HG03457 (cell line): ENCODE results near the gene NEGR1.
"Not testable (repeated sequence)": the region's sequence is repeated elsewhere in the genome, so short reads cannot be mapped to it uniquely, and the experiment has no call there.

ENCODE experiments used
- ATAC-seq: cut with Tn5 transposase; IDR thresholded peaks from one replicate; pipeline ENCODE4 v1.9.1; 2021; ENCODE audit warnings: moderate number of reproducible peaks; ENCODE audit not compliant: unreplicated experiment

NEGR1 gene

GRCh38 chr1:72282271-72283021, at the start of gene NEGR1:
Gene NEGR1, minus strand, starts transcription at chr1:72282539.
- peak; percentile 52 for ATAC-seq

- ATAC-seq, result no peak
Observed at GRCh38 chr1:72326494-72326893, 44.2 kb upstream of the NEGR1 start.

GRCh38 chr1:72324451-72324850, 42.1 kb upstream of the NEGR1 start:
- no peak for ATAC-seq

- no peak for ATAC-seq
Observed at GRCh38 chr1:72322910-72323309, 40.6 kb upstream of the NEGR1 start.

- no peak for ATAC-seq
Observed at GRCh38 chr1:72296501-72296900, 14.2 kb upstream of the NEGR1 start.

GRCh38 chr1:72288886-72289285, 6.5 kb upstream of the NEGR1 start:
- ATAC-seq, result no peak

GRCh38 chr1:72286401-72286800, 4.1 kb upstream of the NEGR1 start:
- ATAC-seq, result no peak

GRCh38 chr1:72285074-72285425, 2.7 kb upstream of the NEGR1 start:
- no peak for ATAC-seq

GRCh38 chr1:72284348-72285073, 2.2 kb upstream of the NEGR1 start:
- peak; percentile 74 for ATAC-seq

GRCh38 chr1:72284084-72284347, 1.7 kb upstream of the NEGR1 start:
- ATAC-seq, result no peak

- ATAC-seq, result no peak
Observed at GRCh38 chr1:72283307-72284083, 1.2 kb upstream of the NEGR1 start.

GRCh38 chr1:72283022-72283306, 625 bp upstream of the NEGR1 start:
- no peak for ATAC-seq

- no peak for ATAC-seq
Observed at GRCh38 chr1:72281637-72282270, 585 bp downstream of the NEGR1 start.

GRCh38 chr1:72281144-72281543, 1.2 kb downstream of the NEGR1 start:
- no peak for ATAC-seq

GRCh38 chr1:72280711-72281110, 1.6 kb downstream of the NEGR1 start:
- no peak for ATAC-seq

- ATAC-seq, result no peak
Observed at GRCh38 chr1:72280131-72280530, 2.2 kb downstream of the NEGR1 start.

GRCh38 chr1:72278461-72278860, 3.9 kb downstream of the NEGR1 start:
- no peak for ATAC-seq

GRCh38 chr1:72271555-72272085, 10.7 kb downstream of the NEGR1 start:
- no peak for ATAC-seq

- ATAC-seq, result no peak
Observed at GRCh38 chr1:72262735-72263134, 19.6 kb downstream of the NEGR1 start.

- ATAC-seq, result no peak
Observed at GRCh38 chr1:72253132-72253531, 29.2 kb downstream of the NEGR1 start.

GRCh38 chr1:72241397-72241796, 40.9 kb downstream of the NEGR1 start:
- ATAC-seq, result no peak

- not testable (repeated sequence) for ATAC-seq
Observed at GRCh38 chr1:72235931-72236330, 46.4 kb downstream of the NEGR1 start.
